Transverse colon (tissue), 4 donors: Measurements from ENCODE around the gene DNAJB7. TPM values are rescaled to one million over a fixed set of nuclear protein-coding genes. Genes with fewer than 3 reads are reported as not detected.
A peak's percentile ranks its signal among the peaks of the same experiment; 100 is the strongest.

Source experiments
- DNase-seq: peaks from one replicate; pipeline ENCODE4 v3.0.0-alpha.2; 2019
- H3K27ac ChIP-seq, 4 donors: fragments of 200-600 bp; sonication (generic); 2 replicates each; pipeline ENCODE4 v1.5.1; 2016 to 2018; ENCODE audit warnings: inconsistent platforms in 4 of 4
- H3K27me3 ChIP-seq: fragments of 200-600 bp; sonication (generic); 2 replicates; pipeline ENCODE4 v1.5.1; 2017; ENCODE audit warnings: inconsistent platforms
- H3K36me3 ChIP-seq, 4 donors: fragments of 200-600 bp; sonication (generic); 2 replicates each; pipeline ENCODE4 v1.5.1; 2017 to 2019; ENCODE audit warnings: inconsistent platforms in 4 of 4
- H3K4me1 ChIP-seq, 4 donors: fragments of 200-600 bp; sonication (generic); 2 replicates each; pipeline ENCODE4 v1.5.1; 2017 to 2020; ENCODE audit warnings: inconsistent platforms in 4 of 4
- H3K4me3 ChIP-seq, 4 donors: fragments of 200-600 bp; sonication (generic); 1 replicate in 1 of 4; 2 replicates in 3 of 4; pipeline versions ENCODE4 v1.5.1 to v1.6.1; 2017 to 2019; ENCODE audit warnings: inconsistent platforms in 4 of 4
- H3K9me3 ChIP-seq, 2 donors: fragments of 200-600 bp; sonication (generic); 2 replicates each; pipeline ENCODE4 v1.5.1; 2017 to 2019; ENCODE audit warnings: inconsistent platforms in 2 of 2
- CTCF ChIP-seq, 5 experiments: fragments of 200-600 bp in 3 of 5; fragments of 450-650 bp in 2 of 5; sonication (generic) in 3 of 5; IDR thresholded peaks; 1 replicate in 2 of 5; 2 replicates in 3 of 5; pipeline ENCODE4 v1.5.1; 2016 to 2017; ENCODE audit warnings: antibody characterized with exemption in 5 of 5, inconsistent platforms in 3 of 5, mild to moderate bottlenecking in 2 of 5, moderate library complexity in 1 of 5
- EP300 ChIP-seq: sonication (generic); formaldehyde crosslinking; IDR thresholded peaks from one replicate; pipeline ENCODE4 v1.6.1; 2017; ENCODE audit warnings: antibody characterized with exemption, low read depth
- POLR2A ChIP-seq: fragments of 450-650 bp; IDR thresholded peaks from one replicate; pipeline ENCODE4 v1.6.1; 2016; ENCODE audit warnings: antibody characterized with exemption, mild to moderate bottlenecking, moderate library complexity
- POLR2AphosphoS5 ChIP-seq, 3 donors: sonication (generic); formaldehyde crosslinking; IDR thresholded peaks; one replicate each; pipeline ENCODE4 v1.6.1; 2016; ENCODE audit warnings: antibody characterized with exemption in 3 of 3
- WGBS, 2 donors: methylation state at CpG; one replicate each; pipeline ENCODE4 v1.1.5; 2018; ENCODE audit warnings: low coverage in 1 of 2; 5-methylcytosine and 5-hydroxymethylcytosine counted together
- in situ Hi-C, 4 donors: fragments of 200-750 bp; cut with MboI; loops; one replicate each; pipeline versions ENCODE4 v1.15.0 to v1.15.1; 2017; ENCODE audit warnings: low sequenced_read_pairs in 3 of 4, low pct_ligation_motif_present in 1 of 4, low pct_unique_long_range_greater_than_20kb in 1 of 4
- intact Hi-C: fragments of 100-400 bp; cut with DNase I; formaldehyde crosslinking; loops from one replicate; pipeline ENCODE4 v1.15.1; 2023; ENCODE audit warnings: low total_unique reads
- total RNA-seq, 4 donors: library from RNA; depleted of rRNA; stranded (reverse); fragments of >200 nt; gene quantifications; one replicate each; pipeline ENCODE4 v1.1.0, GENCODE V29; 2016

The DNAJB7 gene
- total RNA-seq, 4 donors from 2014 or later, result 0.55 to 24.9 (median 0.64) TPM; not detected in 1

GRCh38 chr22:40867109-40867508 is 5.2 kb upstream of the DNAJB7 start:
- H3K4me1 ChIP-seq, result peaks cover 0 to 5% (median 0%) of the 10 kb centered on the region in 4 donors
- H3K36me3 ChIP-seq, result peaks cover 0 to 13% (median 0%) of the 10 kb centered on the region in 4 donors
- no peaks in the 10 kb centered on the region for H3K27me3 ChIP-seq
- in situ Hi-C loops (no loop called here), intact Hi-C loops (no loop called here)
- no peak overlapping the region for H3K4me3 ChIP-seq
- no peak for TF ChIP-seq CTCF (IDR thresholded peaks at IDR 0.05)
- TF ChIP-seq POLR2AphosphoS5 (IDR thresholded peaks at IDR 0.05), result no peak
- no peak for TF ChIP-seq POLR2A
- TF ChIP-seq EP300, result no peak
- WGBS, 2 donors, result 89 to 90% methylated on average over 2 of the region's 2 CpGs
- DNase-seq, result no peak
- H3K27ac ChIP-seq, result no peak overlapping the region
- H3K9me3 ChIP-seq, result no peaks in the 10 kb centered on the region

GRCh38 chr22:40862537-40862936 is 624 bp upstream of the DNAJB7 start:
- intact Hi-C loops, result no loop called here
- Histone ChIP-seq H3K27me3 (no peaks in the 10 kb centered on the region), H3K27ac (no peak overlapping the region)

GRCh38 chr22:40857309-40857855 is 4.5 kb downstream of the DNAJB7 start:
- DNase-seq, result no peak
- H3K27me3 ChIP-seq, result no peaks in the 10 kb centered on the region
- TF ChIP-seq EP300 (no peak), CTCF (IDR thresholded peaks at IDR 0.05) (no peak), POLR2A (no peak), POLR2AphosphoS5 (IDR thresholded peaks at IDR 0.05) (no peak)
- H3K36me3 ChIP-seq, result no peaks in the 10 kb centered on the region
- peak overlapping the region; percentile 96 to 99 (median 98) for H3K27ac ChIP-seq
- in situ Hi-C loops (no loop called here), intact Hi-C loops (no loop called here)
- H3K4me1 ChIP-seq, result peaks cover 36 to 53% (median 39%) of the 10 kb centered on the region in 4 donors
- no peaks in the 10 kb centered on the region for H3K9me3 ChIP-seq
- WGBS, 2 donors, result 3 to 14% methylated on average over 6 to 18 of the region's 18 CpGs
- peak overlapping the region; percentile 71 to 100 (median 88) for H3K4me3 ChIP-seq

More at GRCh38 chr22:40862537-40862936, 624 bp upstream of the DNAJB7 start:
- Histone ChIP-seq H3K4me3 (no peak overlapping the region), H3K4me1 (peaks cover 4 to 24% (median 8%) of the 10 kb centered on the region in 4 donors), H3K9me3 (no peaks in the 10 kb centered on the region), H3K36me3 (no peaks in the 10 kb centered on the region)
- TF ChIP-seq CTCF (IDR thresholded peaks at IDR 0.05) (no peak), POLR2AphosphoS5 (IDR thresholded peaks at IDR 0.05) (no peak), POLR2A (no peak), EP300 (no peak)
- DNase-seq, result no peak
- in situ Hi-C loops, result no loop called here
- WGBS, 2 donors, result 78 to 82% methylated on average over 2 of the region's 2 CpGs

- H3K4me1 ChIP-seq, result peaks cover 36 to 57% (median 40%) of the 10 kb centered on the region in 4 donors
- no peaks in the 10 kb centered on the region for H3K36me3 ChIP-seq
- WGBS, 2 donors, result 1% methylated on average over 48 of the region's 63 CpGs; no CpG with 5 or more reads in 1 of the 2 donors
- TF ChIP-seq POLR2A (peak; percentile 69), CTCF (IDR thresholded peaks at IDR 0.05) (peak in 1 of 5 experiments; percentile 36), EP300 (no peak), POLR2AphosphoS5 (IDR thresholded peaks at IDR 0.05) (peak; percentile 74 to 89 (median 85))
- H3K4me3 ChIP-seq, result peak within 1 kb of the TSS; percentile 71 to 100 (median 88)
- in situ Hi-C loops (no loop called here), intact Hi-C loops (no loop called here)
- peak within 1 kb of the TSS; percentile 96 to 99 (median 98) for H3K27ac ChIP-seq
- peak; percentile 98 for DNase-seq
- no peaks in the 10 kb centered on the region for H3K27me3 ChIP-seq
- H3K9me3 ChIP-seq, result no peaks in the 10 kb centered on the region
Observed at GRCh38 chr22:40856513-40857308, 5.2 kb downstream of the DNAJB7 start, which contains the start of the genes ST13 and XPNPEP3. Gene ST13 (minus strand): TSS chr22:40856639. CDS start chr22:40856540, 99 bp downstream. Gene XPNPEP3 (plus strand): TSS chr22:40857148. CDS start chr22:40857182, 34 bp downstream.
